ENCODE data around the gene COPS8. TPM values are rescaled to one million over a fixed set of nuclear protein-coding genes. Genes with fewer than 3 reads are reported as not detected.

The COPS8 gene
- total RNA-seq, 2 experiments from 2014 or later: 51.5 to 54.2 TPM

DNA sequence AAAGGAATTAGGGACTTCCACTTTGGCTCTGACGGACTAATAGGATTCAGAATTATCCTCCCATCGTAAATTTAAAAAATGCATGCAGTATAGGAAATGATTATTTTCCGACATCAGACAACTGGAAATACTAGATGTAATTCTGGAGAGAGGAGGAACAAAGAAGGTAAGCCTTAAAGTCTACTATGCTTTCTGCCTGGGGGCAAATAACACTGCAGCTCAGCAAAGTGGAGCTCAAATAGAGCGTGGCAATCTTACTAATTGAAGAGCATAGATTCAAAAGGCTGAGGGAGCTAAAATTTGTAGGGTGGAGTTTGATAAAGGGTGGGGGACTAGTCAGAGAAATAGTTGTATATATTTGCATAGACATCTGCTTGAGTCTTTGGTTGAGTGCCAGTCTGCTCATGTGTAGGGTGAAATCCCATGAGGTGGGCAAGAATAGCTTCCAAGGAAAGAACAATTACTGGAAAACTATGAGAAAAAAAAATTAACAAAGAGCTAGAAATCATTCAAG is 23.8 kb downstream of the COPS8 start:
- intact Hi-C loops (cut with micrococcal nuclease): no loop called here
- Mint-ChIP-seq H3K27ac (no peak overlapping the region), H3K27me3 (no peaks in the 10 kb centered on the region), H3K9me3 (peaks cover 26% of the 10 kb centered on the region), H3K36me3 (ENCODE audit: low read depth) (peaks cover 30% of the 10 kb centered on the region), H3K4me3 (no peak overlapping the region), H3K4me1 (ENCODE audit: low read depth) (no peaks in the 10 kb centered on the region)
- ChIA-PET CTCF (no interaction called here), POLR2A (no interaction called here)
- ATAC-seq: no peak
- no peak for DNase-seq
- TF ChIP-seq CTCF (IDR thresholded peaks at IDR 0.05): no peak

GRCh38 chr2:237113026-237113795 is 27.5 kb downstream of the COPS8 start:
- peaks cover 18% of the 10 kb centered on the region for H3K9me3 Mint-ChIP-seq
- ChIA-PET CTCF (interaction anchor here (1.0 kb wide), 1 partner anchor 8 kb away, joined by 3 read pairs; no protein-coding TSS in a partner anchor), POLR2A (no interaction called here)
- H3K4me1 Mint-ChIP-seq (ENCODE audit: low read depth): no peaks in the 10 kb centered on the region
- no peak for TF ChIP-seq CTCF (IDR thresholded peaks at IDR 0.05)
- intact Hi-C loops (cut with micrococcal nuclease): no loop called here
- H3K36me3 Mint-ChIP-seq (ENCODE audit: low read depth): peaks cover 11% of the 10 kb centered on the region
- H3K27ac Mint-ChIP-seq: no peak overlapping the region
- DNase-seq: no peak
- no peak overlapping the region for H3K4me3 Mint-ChIP-seq
- ATAC-seq: no peak
- no peaks in the 10 kb centered on the region for H3K27me3 Mint-ChIP-seq

GRCh38 chr2:237115870-237116269 is 30.2 kb downstream of the COPS8 start:
- H3K27ac Mint-ChIP-seq: no peak overlapping the region
- no peak for DNase-seq
- intact Hi-C loops (cut with micrococcal nuclease): no loop called here
- H3K9me3 Mint-ChIP-seq: no peaks in the 10 kb centered on the region
- no peaks in the 10 kb centered on the region for H3K27me3 Mint-ChIP-seq
- H3K4me1 Mint-ChIP-seq (ENCODE audit: low read depth): no peaks in the 10 kb centered on the region
- ChIA-PET POLR2A (no interaction called here), CTCF (no interaction called here)
- H3K4me3 Mint-ChIP-seq: no peak overlapping the region
- H3K36me3 Mint-ChIP-seq (ENCODE audit: low read depth): no peaks in the 10 kb centered on the region
- no peak for TF ChIP-seq CTCF (IDR thresholded peaks at IDR 0.05)
- ATAC-seq: no peak

DNA sequence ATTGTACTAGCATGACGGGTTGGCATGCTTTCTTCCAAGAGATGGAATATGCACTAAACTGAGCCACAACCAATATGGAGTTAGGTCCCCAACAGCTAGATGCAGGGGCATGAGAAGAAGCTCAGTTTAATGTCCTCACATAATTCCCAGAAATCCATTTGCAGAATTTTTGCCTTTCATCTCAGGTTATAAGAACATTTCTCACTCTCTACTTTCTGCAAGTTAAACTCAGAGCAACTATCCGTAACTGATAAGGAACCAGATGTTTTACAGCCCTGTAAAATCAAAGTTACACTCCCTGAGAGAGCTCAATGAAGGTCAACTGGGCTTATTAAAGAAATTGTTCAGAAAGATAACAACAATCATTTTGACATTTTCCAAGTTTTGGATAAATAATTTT is 30.7 kb downstream of the COPS8 start:
- Mint-ChIP-seq H3K36me3 (ENCODE audit: low read depth) (no peaks in the 10 kb centered on the region), H3K27me3 (no peaks in the 10 kb centered on the region), H3K4me1 (ENCODE audit: low read depth) (no peaks in the 10 kb centered on the region), H3K27ac (no peak overlapping the region), H3K4me3 (no peak overlapping the region), H3K9me3 (no peaks in the 10 kb centered on the region)
- CTCF ChIA-PET: interaction anchor here (1.4 kb wide), 1 partner anchor 30 kb away, joined by 3 read pairs; no protein-coding TSS in a partner anchor
- no peak for ATAC-seq
- intact Hi-C loops (cut with micrococcal nuclease): no loop called here
- no peak for TF ChIP-seq CTCF (IDR thresholded peaks at IDR 0.05)
- DNase-seq: no peak
- POLR2A ChIA-PET: no interaction called here

- ChIA-PET CTCF (interaction anchor here (1.4 kb wide), 1 partner anchor 32 kb away, joined by 3 read pairs; no protein-coding TSS in a partner anchor), POLR2A (interaction anchor here (0.7 kb wide), 1 partner anchor 706 kb away, joined by 4 read pairs; no protein-coding TSS in a partner anchor)
- Mint-ChIP-seq H3K4me3 (no peak overlapping the region), H3K27me3 (no peaks in the 10 kb centered on the region), H3K9me3 (no peaks in the 10 kb centered on the region), H3K36me3 (ENCODE audit: low read depth) (no peaks in the 10 kb centered on the region), H3K4me1 (ENCODE audit: low read depth) (peaks cover 3% of the 10 kb centered on the region), H3K27ac (no peak overlapping the region)
- no peak for TF ChIP-seq CTCF (IDR thresholded peaks at IDR 0.05)
- no peak for ATAC-seq
- no peak for DNase-seq
- intact Hi-C loops (cut with micrococcal nuclease): no loop called here
Observed at GRCh38 chr2:237118025-237118424, 32.3 kb downstream of the COPS8 start.
